GM18909 (cell line): Measurements from ENCODE around the gene ADARB2.

Experiments
- ATAC-seq: cut with Tn5 transposase; IDR thresholded peaks from one replicate; pipeline ENCODE4 v1.9.1; 2021; ENCODE audit warnings: mild to moderate bottlenecking; ENCODE audit not compliant: unreplicated experiment, poor library complexity

ADARB2 gene

DNA sequence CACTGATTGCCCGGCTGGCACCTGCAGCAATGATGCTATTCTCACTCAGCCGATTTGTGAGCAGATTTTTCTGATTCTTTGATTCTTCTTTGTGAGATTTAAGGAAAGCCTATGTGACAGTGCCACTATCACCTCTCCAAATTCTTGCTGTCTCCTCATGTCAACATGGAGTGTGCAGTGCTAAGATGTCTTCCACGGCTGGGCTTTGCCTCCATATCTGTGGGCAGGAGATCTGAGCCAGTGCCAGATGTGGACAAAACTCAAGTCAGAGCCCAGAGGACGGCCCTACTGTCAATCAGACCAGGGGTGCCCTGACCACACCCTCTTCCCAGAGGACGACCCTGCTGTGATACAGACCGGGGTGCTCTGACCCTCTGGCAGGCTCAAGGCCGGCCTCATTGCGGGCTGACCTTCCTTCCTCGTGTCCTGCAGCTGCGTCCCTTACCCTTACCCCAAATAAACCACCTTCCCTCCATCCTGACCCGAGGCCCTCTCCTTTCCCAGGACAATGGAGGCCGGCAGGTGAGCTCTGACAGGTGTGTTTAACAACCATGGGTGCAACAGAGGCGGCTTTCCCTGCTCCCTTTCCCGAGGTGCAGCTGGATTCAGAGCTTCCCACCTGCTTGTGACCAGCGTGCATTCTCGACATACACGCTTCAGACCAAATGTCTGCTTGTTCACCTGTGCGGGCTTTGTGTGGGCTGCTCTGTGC is 221.4 kb downstream of the ADARB2 start:
- ATAC-seq, result no peak

GRCh38 chr10:1515121-1515779 is 222.1 kb downstream of the ADARB2 start:
- no peak for ATAC-seq

DNA sequence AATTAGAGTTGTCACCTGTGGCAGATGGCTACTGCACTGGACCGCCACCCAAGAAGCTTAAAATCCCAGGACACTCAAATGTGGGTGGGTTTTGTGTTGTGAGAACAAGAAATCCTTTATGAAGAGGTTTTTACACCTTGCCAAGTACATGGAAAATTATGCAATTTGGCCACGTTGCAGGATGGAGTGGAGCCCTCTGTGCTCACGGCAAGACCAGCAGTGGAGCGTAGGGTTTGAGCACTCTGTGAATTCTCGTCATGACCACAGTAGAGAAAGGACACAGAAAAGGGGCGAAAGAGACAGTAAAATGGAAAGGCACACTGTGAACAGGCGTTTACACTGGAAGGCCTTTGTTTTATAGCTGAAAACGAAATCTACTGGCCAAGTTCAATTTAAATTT is 222.6 kb downstream of the ADARB2 start:
- no peak for ATAC-seq

- no peak for ATAC-seq
Observed at GRCh38 chr10:1513221-1513620, 224.1 kb downstream of the ADARB2 start.

GRCh38 chr10:1509011-1509530 is 228.3 kb downstream of the ADARB2 start:
- ATAC-seq, result no peak

DNA sequence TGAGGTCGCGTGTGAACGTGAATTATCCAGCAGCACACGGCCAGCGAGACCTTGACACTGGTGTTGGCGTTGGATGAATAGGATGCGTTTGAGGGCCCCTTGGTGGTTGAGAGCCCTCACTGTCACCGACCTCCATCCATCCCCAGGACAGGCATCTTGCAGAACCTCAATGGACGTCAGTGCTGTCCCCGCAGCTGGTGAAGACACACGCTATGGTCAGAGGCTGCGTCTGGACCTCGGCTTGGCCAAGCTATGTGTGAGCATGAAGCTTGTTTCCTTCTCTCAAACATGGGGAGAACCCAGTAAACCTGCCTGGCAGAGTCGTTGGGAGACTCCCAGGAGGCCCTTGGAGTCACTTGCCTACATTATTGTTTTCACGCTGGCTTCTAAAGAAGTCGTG is 229.2 kb downstream of the ADARB2 start:
- ATAC-seq, result no peak

DNA sequence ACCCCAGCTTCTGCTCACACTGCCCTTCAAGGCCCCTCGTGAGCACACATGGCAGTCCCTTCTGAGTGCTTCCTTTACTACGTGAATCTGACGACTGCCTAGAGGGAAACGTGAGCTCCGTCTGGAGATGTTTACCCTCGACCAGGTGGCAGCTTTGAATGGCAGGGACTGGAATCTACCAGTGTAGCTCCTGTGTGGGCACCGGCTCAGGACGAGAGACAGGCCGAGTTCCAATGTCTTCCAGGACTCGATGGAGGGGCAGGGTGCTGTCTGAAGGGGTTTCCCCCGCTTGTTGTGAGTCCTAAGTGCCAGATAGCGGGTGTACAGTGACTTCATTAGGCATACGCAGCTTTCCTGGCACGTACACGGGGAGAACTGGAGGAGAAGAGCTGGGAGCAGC is 229.9 kb downstream of the ADARB2 start:
- ATAC-seq, result no peak

DNA sequence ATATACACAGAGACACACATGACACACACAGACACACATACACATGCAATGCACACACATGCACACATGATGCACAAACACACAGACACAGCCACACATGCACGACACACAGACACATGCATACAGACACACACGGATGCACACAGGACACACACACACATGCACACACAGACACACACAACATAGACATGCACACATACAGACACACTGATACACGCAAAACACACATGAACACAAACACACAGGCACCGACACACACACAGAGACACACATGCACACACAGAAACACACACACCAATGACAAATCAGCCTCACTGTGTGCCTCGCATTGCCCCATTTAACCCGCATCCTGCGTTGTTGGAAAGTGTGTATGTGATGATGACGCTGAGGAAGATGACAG is 232.4 kb downstream of the ADARB2 start:
- ATAC-seq, result no peak

DNA sequence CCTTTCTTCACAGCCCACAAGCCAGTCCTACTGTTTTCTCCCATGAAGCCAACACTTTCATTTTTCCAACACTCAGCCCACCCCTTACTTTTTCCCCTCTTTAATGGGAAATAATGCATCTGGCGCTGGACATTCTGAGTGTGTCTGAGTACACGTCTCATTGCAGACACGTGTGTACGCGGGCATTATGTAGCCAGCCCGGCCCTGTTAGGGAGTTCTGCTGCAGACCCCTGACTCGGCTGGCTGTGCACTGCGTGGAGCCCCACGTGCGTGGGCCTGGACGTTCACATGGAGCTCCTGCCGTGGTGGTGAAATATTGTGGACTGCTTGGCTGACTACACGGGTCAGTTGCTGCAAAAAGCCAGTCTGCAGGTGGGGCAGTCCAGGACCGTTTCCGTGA is 233.0 kb downstream of the ADARB2 start:
- ATAC-seq, result no peak

GRCh38 chr10:1502451-1502850 is 234.9 kb downstream of the ADARB2 start:
- no peak for ATAC-seq

- no peak for ATAC-seq
Observed at GRCh38 chr10:1499359-1499957, 237.9 kb downstream of the ADARB2 start.

- ATAC-seq, result no peak
Observed at GRCh38 chr10:1498746-1499358, 238.5 kb downstream of the ADARB2 start.

- no peak for ATAC-seq
Observed at GRCh38 chr10:1495915-1496517, 241.3 kb downstream of the ADARB2 start.

- no peak for ATAC-seq
Observed at GRCh38 chr10:1492641-1493040, 244.7 kb downstream of the ADARB2 start.

DNA sequence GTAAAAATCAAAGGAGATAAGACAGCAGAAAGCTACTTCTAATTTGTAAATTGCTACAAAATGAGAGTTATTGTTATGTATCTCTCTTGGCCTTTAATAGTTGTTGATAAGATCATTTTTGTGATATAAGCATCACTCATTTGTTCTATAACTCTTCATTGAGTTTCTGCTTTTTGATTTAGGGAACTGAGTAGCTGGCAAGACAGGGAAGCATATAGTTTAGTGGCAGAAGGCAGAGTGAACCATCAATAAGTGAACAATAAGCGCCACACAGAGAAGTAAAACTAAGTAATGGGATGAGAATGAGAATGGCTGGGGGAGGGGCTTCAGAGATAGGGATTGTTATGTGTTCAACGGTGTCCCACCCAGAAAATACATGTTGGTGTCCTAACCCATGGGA is 245.4 kb downstream of the ADARB2 start:
- no peak for ATAC-seq

- no peak for ATAC-seq
Observed at GRCh38 chr10:1489801-1490200, 247.5 kb downstream of the ADARB2 start.

GRCh38 chr10:1488970-1489548 is 248.3 kb downstream of the ADARB2 start:
- peak; percentile 69 for ATAC-seq

- ATAC-seq, result no peak
Observed at GRCh38 chr10:1486841-1487687, 250.3 kb downstream of the ADARB2 start.

GRCh38 chr10:1485357-1485756 is 252.0 kb downstream of the ADARB2 start:
- no peak for ATAC-seq
